K562 treated with DMSO at 1 percent for 24 hours (cell line): Measurements from ENCODE around the gene REEP6. TPM values are rescaled to one million over a fixed set of nuclear protein-coding genes. Genes with fewer than 3 reads are reported as not detected.

Source experiments
- total RNA-seq: library from RNA; unstranded; fragments of 300-600 nt; gene quantifications from 2 replicates; pipeline ENCODE4 v1.2.3, GENCODE V29; 2022; ENCODE audit warnings: low read depth; ENCODE audit not compliant: insufficient read depth

The REEP6 gene
- total RNA-seq, result 69.9 and 72.3 TPM in 2 replicates

DNA sequence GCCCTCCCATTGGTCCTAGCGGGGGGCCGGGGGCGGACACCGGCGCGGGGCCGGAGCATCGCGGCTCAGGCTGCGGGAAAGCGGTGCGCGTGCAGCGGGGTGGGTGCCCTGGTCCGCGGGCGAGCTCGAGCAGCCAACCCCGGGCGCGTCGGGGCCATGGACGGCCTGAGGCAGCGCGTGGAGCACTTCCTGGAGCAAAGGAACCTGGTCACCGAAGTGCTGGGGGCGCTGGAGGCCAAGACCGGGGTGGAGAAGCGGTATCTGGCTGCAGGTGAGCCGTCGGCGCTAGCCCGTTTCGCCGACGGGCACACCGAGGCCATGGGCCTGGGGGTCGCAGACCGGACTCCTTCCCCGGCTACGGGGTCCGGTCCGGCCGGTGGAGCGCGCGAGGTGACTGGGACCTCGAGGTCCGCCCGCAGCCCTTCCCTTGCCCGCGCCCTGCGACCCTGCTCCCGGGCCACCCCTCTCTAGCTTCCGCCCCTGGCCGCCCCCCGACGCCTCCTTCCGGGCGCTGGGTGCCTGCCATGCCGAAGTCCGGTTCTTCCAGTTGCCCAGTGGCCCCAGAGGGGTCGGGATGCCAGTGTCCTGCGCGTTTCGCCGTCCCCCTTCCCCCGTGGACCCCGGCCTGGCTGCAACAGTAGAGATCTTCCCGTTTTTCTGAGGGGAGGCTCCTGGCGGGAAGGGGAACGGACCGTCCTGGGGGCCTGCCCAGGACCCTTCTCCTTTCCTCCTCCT is at the start of gene REEP6:
TSS of gene REEP6 (plus strand) at position 68 of the 735 bp plus-strand sequence. CDS start at position 157, 89 bp downstream.

DNA sequence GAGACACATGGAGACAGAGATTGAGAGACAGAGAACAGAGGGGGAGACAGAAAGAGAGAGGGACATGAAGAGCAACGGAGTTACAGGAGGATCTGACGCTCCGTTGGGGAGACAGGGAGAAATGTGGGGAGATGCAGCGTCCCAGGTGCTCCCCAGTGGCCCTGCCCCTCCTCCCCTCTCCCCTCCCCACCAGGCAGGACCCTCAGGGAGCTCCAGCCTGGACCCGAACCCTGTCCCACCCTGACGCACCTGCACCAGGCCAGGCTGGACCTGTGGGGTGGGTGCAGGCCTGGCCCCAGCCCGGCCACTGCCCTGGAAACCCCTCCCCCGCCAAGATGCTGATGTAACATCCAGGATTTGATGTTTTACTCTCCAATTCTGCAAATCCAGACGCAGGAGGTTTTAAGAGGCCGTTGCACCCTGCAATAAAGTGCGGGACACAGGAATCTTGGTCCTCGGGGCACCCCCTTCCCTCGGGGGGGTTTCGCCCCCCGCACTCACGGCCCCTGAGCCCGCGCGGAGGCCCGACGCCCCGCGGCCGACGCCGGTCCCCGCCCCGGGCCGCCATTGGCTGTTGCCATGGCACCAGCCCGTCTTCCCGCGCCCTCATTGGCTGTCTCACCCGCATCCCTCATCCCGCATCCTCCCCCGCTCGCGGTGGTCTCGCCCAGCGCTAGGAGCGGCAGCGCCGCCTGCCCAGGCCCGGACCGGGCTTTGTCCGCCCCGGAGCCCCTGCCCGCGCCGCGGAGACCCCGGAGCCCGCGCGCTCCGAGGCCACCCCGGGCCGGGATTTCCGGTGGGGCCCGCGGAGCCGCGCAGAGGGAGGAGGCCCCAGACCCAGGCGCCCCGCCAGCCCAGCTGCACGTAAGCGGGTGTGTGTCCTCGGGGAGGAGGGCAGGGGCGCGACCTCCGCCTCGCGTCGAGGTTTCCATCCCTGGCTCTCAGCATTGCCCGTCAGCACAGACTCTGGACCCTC is 41.2 kb upstream of the REEP6 start, which contains the start of gene APC2:
TSS of gene APC2 (plus strand) at position 655 of the 976 bp plus-strand sequence. CDS start 2,881 bp downstream, outside the sequence.

DNA sequence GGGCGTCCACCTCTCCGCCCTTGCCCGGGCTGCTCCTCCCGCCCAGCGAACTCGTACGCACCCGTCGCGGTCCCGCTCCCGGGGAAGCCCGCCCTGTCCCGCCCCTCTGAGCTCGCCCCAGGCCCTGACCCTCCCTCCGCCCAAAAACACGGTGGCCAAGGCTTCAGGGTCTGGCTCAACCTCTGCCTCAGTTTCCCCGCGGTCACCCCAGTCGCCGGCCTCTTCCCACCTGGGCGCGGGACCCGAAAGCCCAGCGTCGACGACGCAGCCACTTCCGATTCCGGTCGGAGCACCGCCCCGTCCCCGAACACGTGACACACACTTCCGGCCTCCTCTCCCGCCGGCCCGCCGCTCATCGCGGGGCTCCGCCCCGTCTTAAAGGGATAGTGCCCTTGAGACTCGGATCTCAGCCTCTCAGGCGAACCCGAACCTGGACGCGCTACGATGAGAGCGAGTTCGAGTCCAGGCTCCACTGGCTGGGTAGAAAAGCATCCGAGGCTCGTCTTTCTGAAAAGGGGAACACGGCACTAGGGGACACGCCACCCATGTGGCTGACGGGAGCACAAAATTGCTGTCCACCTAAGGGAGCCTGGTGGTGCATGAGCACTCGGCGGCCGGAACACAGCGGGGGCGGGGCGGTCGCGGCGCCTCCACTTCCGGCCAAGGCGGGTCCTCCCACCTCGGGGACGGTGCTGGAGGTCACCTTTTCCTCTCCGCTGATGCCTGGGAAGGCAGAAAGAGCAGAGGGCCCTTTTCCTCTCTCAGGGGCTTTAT is 11.9 kb upstream of the REEP6 start, which contains the start of gene C19orf25:
TSS of gene C19orf25 (minus strand) at position 282 of the 774 bp plus-strand sequence. CDS start 312 bp downstream, outside the sequence.

DNA sequence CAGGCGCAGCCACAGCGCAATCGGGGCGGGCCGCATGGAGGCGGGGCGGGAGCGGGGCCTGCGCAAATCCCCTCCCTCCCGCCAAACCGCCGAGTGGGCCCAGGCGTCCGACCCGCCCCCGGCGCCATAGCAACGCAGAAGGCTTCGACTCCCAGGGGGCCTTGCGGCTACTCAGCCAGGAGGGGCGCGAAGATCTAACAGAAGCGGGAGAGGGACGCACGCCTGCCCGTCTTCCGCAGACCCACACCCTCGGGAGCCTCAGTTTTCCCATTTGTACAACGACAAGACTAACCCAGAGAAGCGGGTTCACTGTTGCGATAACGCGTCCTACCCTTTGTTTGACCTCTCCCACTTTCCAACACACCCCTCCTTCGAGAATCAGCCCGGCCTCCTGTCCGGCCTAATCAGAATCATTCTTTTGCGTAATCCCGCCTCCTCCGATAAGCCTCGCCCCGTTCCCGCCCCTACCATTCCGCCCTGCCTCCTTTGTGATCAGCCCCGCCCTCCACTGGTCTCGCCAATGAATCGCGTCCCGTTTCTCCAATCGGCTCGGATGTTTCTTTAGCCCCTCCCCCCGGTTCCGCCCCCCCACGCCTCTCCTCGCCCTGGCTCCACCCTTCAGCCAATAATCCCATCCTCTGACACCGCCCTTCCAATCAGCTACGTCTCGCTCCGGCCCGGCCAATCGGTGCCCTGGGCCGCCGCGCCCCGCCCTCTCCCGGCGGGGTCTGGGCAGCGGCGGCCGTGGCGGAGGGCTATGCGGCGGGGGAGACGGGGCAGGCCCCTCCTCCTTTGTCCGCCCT is 469 bp upstream of the REEP6 start, which contains the start of gene PCSK4:
TSS of gene PCSK4 (minus strand) at position 40 of the 803 bp plus-strand sequence. CDS start at position 36, 4 bp downstream.

DNA sequence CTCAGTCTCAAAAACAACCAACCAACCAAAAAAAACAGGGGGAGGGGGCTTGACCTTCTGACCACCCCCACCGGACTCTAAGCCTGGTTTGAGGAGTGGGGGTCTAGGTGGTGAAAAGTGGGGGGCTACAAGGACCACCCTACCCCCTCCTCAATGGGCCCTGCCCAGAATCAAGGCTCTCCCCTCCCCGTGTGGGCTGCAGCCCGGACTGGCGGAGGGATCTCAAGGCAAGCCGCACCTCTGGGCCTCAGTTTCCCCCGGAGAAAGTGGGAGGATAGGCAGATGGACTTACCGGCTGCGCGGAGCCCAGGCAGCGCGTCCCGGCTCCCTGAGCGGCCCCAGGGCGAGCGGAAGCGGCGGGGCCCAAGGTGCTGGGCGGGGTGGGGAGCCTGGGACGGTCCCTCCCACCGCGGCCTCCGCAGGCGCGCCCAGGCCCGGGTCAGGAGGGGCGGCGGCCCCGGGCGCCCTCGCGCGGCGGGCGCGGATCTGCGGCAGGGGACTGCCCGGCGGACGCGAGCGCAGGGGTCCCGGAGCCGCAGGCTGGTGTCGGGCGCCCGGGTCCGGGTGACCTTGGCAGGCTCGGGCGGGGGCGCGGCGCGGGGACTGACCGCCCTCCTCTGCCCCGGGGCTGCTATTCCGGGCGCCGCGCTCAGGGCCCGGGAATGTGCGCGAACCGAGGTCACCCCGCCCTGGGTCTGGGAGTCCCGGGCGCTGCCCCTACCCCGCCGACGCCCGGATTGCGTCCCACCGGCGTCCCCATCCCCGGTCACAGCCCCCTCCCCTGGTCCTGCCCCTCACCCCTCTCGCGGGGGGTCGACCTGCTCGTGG is 21.9 kb downstream of the REEP6 start, which contains the start of gene ADAMTSL5:
TSS of gene ADAMTSL5 (minus strand) at position 349 of the 828 bp plus-strand sequence. CDS start 2,076 bp downstream, outside the sequence.

DNA sequence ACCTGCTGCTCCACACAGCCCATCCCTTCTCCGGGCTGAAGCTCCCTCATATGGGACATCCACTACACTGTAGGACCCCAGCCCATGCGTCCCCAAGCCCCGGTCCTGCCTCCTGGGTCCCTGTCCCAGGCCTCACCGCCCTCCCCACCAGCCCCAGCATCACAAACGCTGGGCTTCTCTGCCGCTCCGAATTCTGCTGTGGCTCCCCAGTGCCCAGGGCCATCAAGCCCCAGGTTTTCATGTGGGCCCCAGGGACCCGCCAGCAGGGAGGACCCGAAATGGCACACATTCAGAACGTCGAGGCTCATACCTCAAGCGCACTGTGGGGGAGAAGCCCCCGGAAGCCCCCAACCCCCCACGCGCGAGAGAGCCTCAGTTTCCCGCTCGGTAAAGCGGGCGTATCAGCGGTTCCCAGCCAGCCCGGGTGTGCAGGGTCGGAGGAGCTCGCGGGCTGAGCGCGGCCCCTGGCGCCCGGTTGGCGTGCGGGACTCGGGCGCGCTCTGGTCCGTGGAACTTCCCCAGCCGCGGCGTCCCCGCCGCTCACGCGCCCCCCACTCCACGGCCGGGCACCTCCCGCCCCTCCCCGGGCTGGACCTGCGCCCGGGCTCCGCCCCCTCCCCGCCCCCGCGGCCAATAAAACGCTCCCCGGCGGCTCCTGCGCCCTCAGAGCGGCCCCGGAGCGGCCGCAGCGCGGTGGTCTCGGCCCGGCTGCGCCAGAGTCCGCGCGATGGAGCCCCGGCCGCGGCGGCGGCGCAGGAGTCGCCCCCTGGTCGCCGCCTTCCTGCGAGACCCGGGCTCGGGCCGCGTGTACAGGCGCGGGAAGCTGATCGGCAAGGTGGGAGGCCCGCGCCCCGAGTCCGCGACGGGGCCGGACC is 32.7 kb downstream of the REEP6 start, which contains the start of gene PLK5:
TSS of gene PLK5 (plus strand) at position 666 of the 875 bp plus-strand sequence. CDS start 2,920 bp downstream, outside the sequence.

Other genes with a start within 250 kb of the REEP6 start
- gene ATP5F1D, start 249.4 kb upstream of the REEP6 start, total RNA-seq, result 387 and 503 TPM in 2 replicates
- 68.5 and 71.2 TPM in 2 replicates for gene MIDN, start 242.6 kb upstream of the REEP6 start, total RNA-seq
- gene CIRBP, start 221.8 kb upstream of the REEP6 start, total RNA-seq, result 121 and 125 TPM in 2 replicates
- 76.4 and 82.4 TPM in 2 replicates for gene FAM174C, start 215.7 kb upstream of the REEP6 start, total RNA-seq
- gene EFNA2, start 205.3 kb upstream of the REEP6 start, total RNA-seq, result not detected in 2 replicates
- 455 and 509 TPM in 2 replicates for gene NDUFS7, start 107.3 kb upstream of the REEP6 start, total RNA-seq
- 65.8 and 79.9 TPM in 2 replicates for gene GAMT, start 89.6 kb upstream of the REEP6 start, total RNA-seq
- gene DAZAP1, start 83.6 kb upstream of the REEP6 start, total RNA-seq, result 118 and 124 TPM in 2 replicates
- 5,734 and 6,329 TPM in 2 replicates for gene RPS15, start 52.8 kb upstream of the REEP6 start, total RNA-seq
- gene APC2, start 41.1 kb upstream of the REEP6 start, total RNA-seq, result 0.60 and 1.2 TPM in 2 replicates
- gene C19orf25, start 12.0 kb upstream of the REEP6 start, total RNA-seq, result 50.2 and 55.2 TPM in 2 replicates
- 4.4 and 5.7 TPM in 2 replicates for gene PCSK4, start 831 bp upstream of the REEP6 start, total RNA-seq
- 12.2 and 13.3 TPM in 2 replicates for gene ADAMTSL5, start 21.8 kb downstream of the REEP6 start, total RNA-seq
- not detected in 2 replicates for gene PLK5, start 32.9 kb downstream of the REEP6 start, total RNA-seq
- gene MEX3D, start 77.1 kb downstream of the REEP6 start, total RNA-seq, result 32.4 and 43.7 TPM in 2 replicates
- gene MBD3, start 101.7 kb downstream of the REEP6 start, total RNA-seq, result 157 and 180 TPM in 2 replicates
- gene UQCR11, start 114.3 kb downstream of the REEP6 start, total RNA-seq, result 73.8 and 75.3 TPM in 2 replicates
- 93.2 and 103 TPM in 2 replicates for gene TCF3, start 161.4 kb downstream of the REEP6 start, total RNA-seq